H9 (cell line): ENCODE measurements around the gene MIS12. TPM values are rescaled to one million over a fixed set of nuclear protein-coding genes. Genes with fewer than 3 reads are reported as not detected.

Experiments used
- DNase-seq: peaks from one replicate; pipeline ENCODE4 v3.0.0-alpha.2; 2017
- H2AFZ ChIP-seq: one replicate; pipeline ENCODE4 v1.6.1; 2013; ENCODE audit warnings: mild to moderate bottlenecking, low read length, control low read depth, moderate library complexity
- H2AK5ac ChIP-seq: 2 replicates; pipeline ENCODE4 v1.6.1; 2013; ENCODE audit warnings: low read length, control low read depth, mixed read lengths; ENCODE audit not compliant: insufficient read length
- H2BK120ac ChIP-seq: one replicate; pipeline ENCODE4 v1.6.1; 2013; ENCODE audit warnings: low read depth, mild to moderate bottlenecking, low read length, control low read depth, inconsistent platforms; ENCODE audit not compliant: poor library complexity, severe bottlenecking
- H2BK12ac ChIP-seq: 2 replicates; pipeline ENCODE4 v1.6.1; 2013; ENCODE audit warnings: low read length, control low read depth, mixed read lengths, low read depth; ENCODE audit not compliant: insufficient read length
- H2BK15ac ChIP-seq: 2 replicates; pipeline ENCODE4 v1.6.1; 2013; ENCODE audit warnings: low read depth, low read length, control low read depth
- H2BK20ac ChIP-seq: one replicate; pipeline ENCODE4 v1.6.1; 2013; ENCODE audit warnings: low read depth, mild to moderate bottlenecking, low read length, control low read depth, inconsistent platforms; ENCODE audit not compliant: poor library complexity, severe bottlenecking
- H2BK5ac ChIP-seq: 2 replicates; pipeline ENCODE4 v1.6.1; 2013; ENCODE audit warnings: low read length, control low read depth, mixed read lengths; ENCODE audit not compliant: insufficient read length
- H3K14ac ChIP-seq: 2 replicates; pipeline ENCODE4 v1.6.1; 2013; ENCODE audit warnings: low read length, control low read depth; ENCODE audit not compliant: insufficient read depth
- H3K18ac ChIP-seq: 2 replicates; pipeline ENCODE4 v1.6.1; 2013; ENCODE audit warnings: low read depth, mild to moderate bottlenecking, mixed read lengths, low read length, control low read depth; ENCODE audit not compliant: insufficient read length
- H3K23ac ChIP-seq: 2 replicates; pipeline ENCODE4 v1.6.1; 2013; ENCODE audit warnings: low read length, control low read depth, mixed read lengths, low read depth; ENCODE audit not compliant: insufficient read length
- H3K23me2 ChIP-seq: 2 replicates; pipeline ENCODE4 v1.6.1; 2013; ENCODE audit warnings: low read depth, mild to moderate bottlenecking, mixed read lengths, low read length, control low read depth; ENCODE audit not compliant: insufficient read length, poor library complexity, severe bottlenecking
- H3K27ac ChIP-seq: 2 replicates; pipeline ENCODE4 v1.5.1; 2013; ENCODE audit warnings: low read length, control low read depth, mixed read lengths, low read depth; ENCODE audit not compliant: insufficient read length
- H3K27me3 ChIP-seq: 2 replicates; pipeline ENCODE4 v1.6.1; 2013; ENCODE audit warnings: low read length, control low read depth, inconsistent platforms; ENCODE audit not compliant: insufficient read depth
- H3K4ac ChIP-seq: 2 replicates; pipeline ENCODE4 v1.6.1; 2013; ENCODE audit warnings: low read depth, mild to moderate bottlenecking, control low read depth, inconsistent platforms, low read length, moderate library complexity
- H3K4me1 ChIP-seq: 2 replicates; pipeline ENCODE4 v1.6.1; 2013; ENCODE audit warnings: low read length, control low read depth, inconsistent platforms; ENCODE audit not compliant: insufficient read depth
- H3K4me2 ChIP-seq: 2 replicates; pipeline ENCODE4 v1.6.1; 2013; ENCODE audit warnings: low read length, control low read depth, mixed read lengths; ENCODE audit not compliant: insufficient read length, insufficient read depth
- H3K56ac ChIP-seq: 2 replicates; pipeline ENCODE4 v1.6.1; 2013; ENCODE audit warnings: low read depth, mild to moderate bottlenecking, mixed read lengths, low read length, control low read depth; ENCODE audit not compliant: insufficient read length
- H3K79me1 ChIP-seq: 2 replicates; pipeline ENCODE4 v1.6.1; 2013; ENCODE audit warnings: low read depth, mild to moderate bottlenecking, moderate library complexity, low read length, control low read depth, inconsistent platforms; ENCODE audit not compliant: insufficient read depth, poor library complexity, severe bottlenecking
- H3K79me2 ChIP-seq: 2 replicates; pipeline ENCODE4 v1.6.1; 2013; ENCODE audit warnings: low read length, control low read depth, inconsistent platforms; ENCODE audit not compliant: insufficient read depth
- H3K9ac ChIP-seq: 2 replicates; pipeline ENCODE4 v1.6.1; 2013; ENCODE audit warnings: low read length, control low read depth, mixed read lengths; ENCODE audit not compliant: insufficient read length; ENCODE audit errors: extremely low read depth
- H3K9me3 ChIP-seq: one replicate; pipeline ENCODE4 v1.6.1; 2013; ENCODE audit warnings: low read depth, low read length, inconsistent platforms; ENCODE audit not compliant: control insufficient read depth
- H3T11ph ChIP-seq: one replicate; pipeline ENCODE4 v1.6.1; 2013; ENCODE audit warnings: mild to moderate bottlenecking, low read length, control low read depth, inconsistent platforms
- H4K20me1 ChIP-seq: one replicate; pipeline ENCODE4 v1.6.1; 2013; ENCODE audit not compliant: control insufficient read depth, insufficient read length, insufficient read depth
- H4K5ac ChIP-seq: 2 replicates; pipeline ENCODE4 v1.6.1; 2013; ENCODE audit warnings: low read depth, mild to moderate bottlenecking, mixed read lengths, low read length, control low read depth; ENCODE audit not compliant: insufficient read length
- H4K8ac ChIP-seq: replicated peaks from 2 replicates; pipeline ENCODE4 v1.6.1; 2013; ENCODE audit warnings: low read length, control low read depth, mixed read lengths, low read depth; ENCODE audit not compliant: insufficient read length
- H4K91ac ChIP-seq: 2 replicates; pipeline ENCODE4 v1.6.1; 2013; ENCODE audit warnings: low read depth, mild to moderate bottlenecking, moderate library complexity, mixed read lengths, low read length, control low read depth; ENCODE audit not compliant: insufficient read length
- H3K27ac Mint-ChIP-seq, 3 experiments: 2 replicates in 2 of 3; 3 replicates in 1 of 3; pipeline ENCODE4 v1.8.0; 2020 to 2021; ENCODE audit warnings: mixed read lengths in 3 of 3, mild to moderate bottlenecking in 1 of 3, moderate library complexity in 1 of 3
- H3K27me3 Mint-ChIP-seq: 2 replicates; pipeline ENCODE4 v1.8.0; 2021; ENCODE audit warnings: low read depth, mild to moderate bottlenecking, moderate library complexity, mixed read lengths
- H3K36me3 Mint-ChIP-seq, 3 experiments: 2 replicates in 2 of 3; 3 replicates in 1 of 3; pipeline ENCODE4 v1.8.0; 2020 to 2021; ENCODE audit warnings: low read depth in 3 of 3, mixed read lengths in 3 of 3; ENCODE audit not compliant: insufficient read depth in 1 of 3
- H3K4me1 Mint-ChIP-seq, 2 experiments: 2 replicates each; pipeline ENCODE4 v1.8.0; 2020; ENCODE audit warnings: mixed read lengths in 2 of 2
- H3K4me3 Mint-ChIP-seq, 2 experiments: 2 replicates in 1 of 2; 3 replicates in 1 of 2; pipeline ENCODE4 v1.8.0; 2020 to 2021; ENCODE audit warnings: mild to moderate bottlenecking in 2 of 2, mixed read lengths in 2 of 2, moderate library complexity in 1 of 2
- H3K9me3 Mint-ChIP-seq, 2 experiments: 2 replicates in 1 of 2; 3 replicates in 1 of 2; pipeline ENCODE4 v1.8.0; 2020; ENCODE audit warnings: mild to moderate bottlenecking in 2 of 2, mixed read lengths in 2 of 2, moderate library complexity in 1 of 2
- CTCF ChIP-seq: fragments of 200-600 bp; sonication (generic); conservative IDR thresholded peaks from 3 replicates; pipeline ENCODE4 v1.8.0; 2021; ENCODE audit warnings: antibody characterized with exemption, mild to moderate bottlenecking
- WGBS: extraction: QIAGEN DNeasy Blood & Tissue Kit; methylation state at CpG from one replicate; pipeline ENCODE4 v1.1.7; 2013; ENCODE audit warnings: missing lambda C conversion rate, low lambda C conversion rate, mixed read lengths; ENCODE audit not compliant: insufficient read length; ENCODE audit errors: extremely low coverage; 5-methylcytosine and 5-hydroxymethylcytosine counted together
- total RNA-seq: library from RNA; stranded (reverse); gene quantifications from 2 replicates; pipeline ENCODE4 v1.2.1, GENCODE V29; 2021

MIS12 gene
- total RNA-seq, 1 experiment from 2014 or later: 30.7 TPM

DNA sequence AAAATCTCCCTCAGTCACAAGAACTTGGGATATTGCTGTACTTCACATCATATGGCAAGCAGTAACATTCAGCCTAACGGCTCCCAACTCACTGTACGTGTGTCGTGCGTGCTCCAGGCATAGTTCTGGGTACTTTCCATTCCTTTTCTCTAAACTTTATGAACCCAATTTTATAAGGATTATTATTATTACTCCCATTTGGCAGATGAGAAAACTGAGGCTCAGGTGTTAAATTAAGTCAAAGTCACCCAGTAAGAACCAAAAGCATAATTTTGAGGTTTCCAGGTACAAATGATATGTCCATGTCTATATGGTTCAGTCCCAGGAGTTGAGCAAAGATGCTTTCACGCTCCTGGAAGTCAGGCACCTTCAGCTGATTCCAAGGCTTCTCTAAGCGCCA is 42.6 kb upstream of the MIS12 start:
- no peak overlapping the region for H3K27ac ChIP-seq
- H2AFZ ChIP-seq: no peak overlapping the region
- H4K91ac ChIP-seq: no peak overlapping the region
- H4K20me1 ChIP-seq: no peaks in the 10 kb centered on the region
- no peak for DNase-seq
- H3K79me1 ChIP-seq: no peaks in the 10 kb centered on the region
- no peak for TF ChIP-seq CTCF
- H3K9me3 ChIP-seq: no peaks in the 10 kb centered on the region
- H3K23ac ChIP-seq: no peak overlapping the region
- H3K79me2 ChIP-seq: peaks cover 1% of the 10 kb centered on the region; the same call in 1 of the 2 replicates
- no peak overlapping the region for H2BK5ac ChIP-seq
- H3K27me3 ChIP-seq: no peaks in the 10 kb centered on the region
- no peak overlapping the region for H3K18ac ChIP-seq
- H3K4ac ChIP-seq: no peak overlapping the region
- Mint-ChIP-seq H3K4me3 (no peak overlapping the region), H3K36me3 (peaks cover 35 to 64% (median 57%) of the 10 kb centered on the region in 3 experiments; a peak in 6 of 7 replicates), H3K9me3 (no peaks in the 10 kb centered on the region), H3K27ac (no peak overlapping the region), H3K27me3 (no peaks in the 10 kb centered on the region), H3K4me1 (peaks cover 7 to 11% of the 10 kb centered on the region in 2 experiments)
- no peaks in the 10 kb centered on the region for H3K23me2 ChIP-seq
- no peak overlapping the region for H2BK120ac ChIP-seq
- H4K8ac ChIP-seq: no peak overlapping the region
- no peaks in the 10 kb centered on the region for H3K4me1 ChIP-seq
- no peak overlapping the region for H2BK15ac ChIP-seq
- H4K5ac ChIP-seq: no peak overlapping the region
- H2AK5ac ChIP-seq: no peak overlapping the region
- no peak overlapping the region for H3K9ac ChIP-seq
- H2BK12ac ChIP-seq: no peak overlapping the region
- no CpG with 5 or more reads among the region's 6 CpGs for WGBS
- no peak overlapping the region for H3K56ac ChIP-seq
- no peak overlapping the region for H3T11ph ChIP-seq
- no peak overlapping the region for H3K14ac ChIP-seq
- no peak overlapping the region for H3K4me2 ChIP-seq
- H2BK20ac ChIP-seq: no peak overlapping the region
